Neural cell (in vitro differentiated cells): Measurements from ENCODE around the gene KXD1. TPM values are rescaled to one million over a fixed set of nuclear protein-coding genes. Genes with fewer than 3 reads are reported as not detected.

Experiments
- H2AFZ ChIP-seq: fragments of 200-600, 300-800 bp; sonication (generic), shearing (Covaris generic); 2 replicates; pipeline ENCODE4 v1.6.0; 2014; ENCODE audit warnings: low read depth, mild to moderate bottlenecking, antibody characterized with exemption, low read length, moderate library complexity
- H3F3A ChIP-seq: fragments of 200-600 bp; shearing (Covaris generic); 2 replicates; pipeline ENCODE4 v1.6.1; 2016; ENCODE audit warnings: mild to moderate bottlenecking, moderate library complexity, mixed read lengths, antibody characterized with exemption, low read length; ENCODE audit not compliant: insufficient read depth, poor library complexity, severe bottlenecking
- H3K27ac ChIP-seq: fragments of 200-600, 300-800 bp; sonication (generic), shearing (Covaris generic); 2 replicates; pipeline ENCODE4 v1.5.1; 2014; ENCODE audit warnings: mild to moderate bottlenecking, low read length, moderate library complexity
- H3K27me3 ChIP-seq: fragments of 300-800, 200-600 bp; sonication (generic), shearing (Covaris generic); 2 replicates; pipeline ENCODE4 v1.6.0; 2014; ENCODE audit warnings: mild to moderate bottlenecking, low read depth, low read length, moderate library complexity; ENCODE audit not compliant: insufficient read depth
- H3K36me3 ChIP-seq: fragments of 300-800, 200-600 bp; sonication (generic), shearing (Covaris generic); 2 replicates; pipeline ENCODE4 v1.5.1; 2014; ENCODE audit warnings: mild to moderate bottlenecking, antibody characterized with exemption, low read length, moderate library complexity; ENCODE audit not compliant: insufficient read depth
- H3K4me2 ChIP-seq: fragments of 300-800, 200-600 bp; sonication (generic), shearing (Covaris generic); 2 replicates; pipeline ENCODE4 v1.6.0; 2014; ENCODE audit warnings: mild to moderate bottlenecking, low read length
- H3K4me3 ChIP-seq: fragments of 300-800, 200-600 bp; sonication (generic), shearing (Covaris generic); 2 replicates; pipeline ENCODE4 v1.5.1; 2014; ENCODE audit warnings: mild to moderate bottlenecking, low read length, moderate library complexity
- H3K79me2 ChIP-seq: fragments of 200-600 bp; shearing (Covaris generic); replicated peaks from 2 replicates; pipeline ENCODE4 v1.6.0; 2014; ENCODE audit warnings: mild to moderate bottlenecking, low read length, moderate library complexity; ENCODE audit not compliant: insufficient read depth
- H3K9ac ChIP-seq: fragments of 300-800, 200-600 bp; sonication (generic), shearing (Covaris generic); 2 replicates; pipeline ENCODE4 v1.6.1; 2016; ENCODE audit warnings: mild to moderate bottlenecking, low read length, mixed read lengths
- H3K9me2 ChIP-seq: fragments of 200-600 bp; shearing (Covaris generic); 2 replicates; pipeline ENCODE4 v1.6.1; 2016; ENCODE audit warnings: mild to moderate bottlenecking, low read length, mixed read lengths; ENCODE audit not compliant: insufficient read depth
- H3K9me3 ChIP-seq: fragments of 200-600, 300-800 bp; sonication (generic), shearing (Covaris generic); 2 replicates; pipeline ENCODE4 v1.6.1; 2016; ENCODE audit warnings: mild to moderate bottlenecking, mixed run types, low read length, moderate library complexity, mixed read lengths
- H4K20me1 ChIP-seq: fragments of 200-600 bp; shearing (Covaris generic); 2 replicates; pipeline ENCODE4 v1.6.1; 2016; ENCODE audit warnings: mild to moderate bottlenecking, mixed run types; ENCODE audit not compliant: insufficient read depth
- CTCF ChIP-seq: fragments of 450-650 bp; IDR thresholded peaks from 2 replicates; pipeline ENCODE4 v1.5.1; 2014; ENCODE audit warnings: antibody characterized with exemption, mild to moderate bottlenecking, moderate library complexity; ENCODE audit not compliant: poor library complexity, severe bottlenecking
- EZH2 ChIP-seq: fragments of 200-600, 300-800 bp; shearing (Covaris generic), sonication (generic); IDR thresholded peaks from 2 replicates; pipeline ENCODE4 v1.6.1; 2014; ENCODE audit warnings: antibody characterized with exemption, low read length, borderline replicate concordance, mild to moderate bottlenecking; ENCODE audit not compliant: insufficient read depth, poor library complexity, severe bottlenecking
- MXI1 ChIP-seq: fragments of 450-650 bp; conservative IDR thresholded peaks from 2 replicates; pipeline ENCODE4 v1.6.1; 2014; ENCODE audit warnings: antibody characterized with exemption, mild to moderate bottlenecking; ENCODE audit not compliant: poor library complexity, severe bottlenecking
- POLR2AphosphoS5 ChIP-seq: IDR thresholded peaks from 2 replicates; pipeline ENCODE4 v1.6.1; 2012
- RAD21 ChIP-seq: fragments of 450-650 bp; conservative IDR thresholded peaks from 2 replicates; pipeline ENCODE4 v1.6.1; 2014; ENCODE audit warnings: antibody characterized with exemption, mild to moderate bottlenecking, moderate library complexity
- SMC3 ChIP-seq: fragments of 450-650 bp; conservative IDR thresholded peaks from 2 replicates; pipeline ENCODE4 v1.6.1; 2014; ENCODE audit warnings: antibody characterized with exemption, mild to moderate bottlenecking, moderate library complexity; ENCODE audit not compliant: poor library complexity
- TAF1 ChIP-seq: IDR thresholded peaks from 2 replicates; pipeline ENCODE4 v1.6.1; 2012; ENCODE audit warnings: low read depth
- polyA plus RNA-seq: library from polyadenylated mRNA; depleted of rRNA; stranded (reverse); fragments of >200 nt; gene quantifications from 2 replicates; pipeline ENCODE4 v1.2.3, GENCODE V29; 2014
- TF ChIP-seq, protein P1 (sequence below): IDR thresholded peaks from 2 replicates; pipeline ENCODE4 v1.6.1; 2012; ENCODE audit warnings: borderline replicate concordance

Gene KXD1
- polyA plus RNA-seq, 1 donor from 2014 or later: 55.8 TPM

GRCh38 chr19:18519962-18520847 lies 37.5 kb upstream of the KXD1 start:
- Histone ChIP-seq H3K79me2 (peaks cover 27% of the 10 kb centered on the region), H2AFZ (no peak overlapping the region)

GRCh38 chr19:18520848-18521691 lies 36.6 kb upstream of the KXD1 start:
- peak overlapping the region; percentile 78 for H3K27ac ChIP-seq
- no peaks in the 10 kb centered on the region for H3K36me3 ChIP-seq
- peaks cover 22% of the 10 kb centered on the region for H3K79me2 ChIP-seq
- H3K27me3 ChIP-seq: no peaks in the 10 kb centered on the region
- TF ChIP-seq TAF1 (no peak), SMC3 (no peak), CTCF (no peak), EZH2 (no peak), MXI1 (no peak), POLR2AphosphoS5 (no peak), RAD21 (no peak)
- TF ChIP-seq, protein P1, sequence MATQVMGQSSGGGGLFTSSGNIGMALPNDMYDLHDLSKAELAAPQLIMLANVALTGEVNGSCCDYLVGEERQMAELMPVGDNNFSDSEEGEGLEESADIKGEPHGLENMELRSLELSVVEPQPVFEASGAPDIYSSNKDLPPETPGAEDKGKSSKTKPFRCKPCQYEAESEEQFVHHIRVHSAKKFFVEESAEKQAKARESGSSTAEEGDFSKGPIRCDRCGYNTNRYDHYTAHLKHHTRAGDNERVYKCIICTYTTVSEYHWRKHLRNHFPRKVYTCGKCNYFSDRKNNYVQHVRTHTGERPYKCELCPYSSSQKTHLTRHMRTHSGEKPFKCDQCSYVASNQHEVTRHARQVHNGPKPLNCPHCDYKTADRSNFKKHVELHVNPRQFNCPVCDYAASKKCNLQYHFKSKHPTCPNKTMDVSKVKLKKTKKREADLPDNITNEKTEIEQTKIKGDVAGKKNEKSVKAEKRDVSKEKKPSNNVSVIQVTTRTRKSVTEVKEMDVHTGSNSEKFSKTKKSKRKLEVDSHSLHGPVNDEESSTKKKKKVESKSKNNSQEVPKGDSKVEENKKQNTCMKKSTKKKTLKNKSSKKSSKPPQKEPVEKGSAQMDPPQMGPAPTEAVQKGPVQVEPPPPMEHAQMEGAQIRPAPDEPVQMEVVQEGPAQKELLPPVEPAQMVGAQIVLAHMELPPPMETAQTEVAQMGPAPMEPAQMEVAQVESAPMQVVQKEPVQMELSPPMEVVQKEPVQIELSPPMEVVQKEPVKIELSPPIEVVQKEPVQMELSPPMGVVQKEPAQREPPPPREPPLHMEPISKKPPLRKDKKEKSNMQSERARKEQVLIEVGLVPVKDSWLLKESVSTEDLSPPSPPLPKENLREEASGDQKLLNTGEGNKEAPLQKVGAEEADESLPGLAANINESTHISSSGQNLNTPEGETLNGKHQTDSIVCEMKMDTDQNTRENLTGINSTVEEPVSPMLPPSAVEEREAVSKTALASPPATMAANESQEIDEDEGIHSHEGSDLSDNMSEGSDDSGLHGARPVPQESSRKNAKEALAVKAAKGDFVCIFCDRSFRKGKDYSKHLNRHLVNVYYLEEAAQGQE: no peak
- no peaks in the 10 kb centered on the region for H4K20me1 ChIP-seq
- no peaks in the 10 kb centered on the region for H3K9me3 ChIP-seq
- H3K4me3 ChIP-seq: peak overlapping the region; percentile 98
- peak overlapping the region; percentile 94 for H3K4me2 ChIP-seq
- H2AFZ ChIP-seq: no peak overlapping the region
- no peaks in the 10 kb centered on the region for H3F3A ChIP-seq
- peak overlapping the region; percentile 90 for H3K9ac ChIP-seq
- no peaks in the 10 kb centered on the region for H3K9me2 ChIP-seq

More at GRCh38 chr19:18519962-18520847, 37.5 kb upstream of the KXD1 start:
- no peaks in the 10 kb centered on the region for H3K36me3 ChIP-seq
- TF ChIP-seq EZH2: no peak
- TF ChIP-seq SMC3: peak; percentile 57
- TF ChIP-seq RAD21: peak; percentile 65
- peak; percentile 81 for TF ChIP-seq CTCF
- no peaks in the 10 kb centered on the region for H3K9me3 ChIP-seq
- H3K4me3 ChIP-seq: peak overlapping the region; percentile 98
- H4K20me1 ChIP-seq: no peaks in the 10 kb centered on the region
- H3K27ac ChIP-seq: no peak overlapping the region
- no peaks in the 10 kb centered on the region for H3F3A ChIP-seq
- no peaks in the 10 kb centered on the region for H3K9me2 ChIP-seq
- H3K9ac ChIP-seq: peak overlapping the region; percentile 90
- peak overlapping the region; percentile 94 for H3K4me2 ChIP-seq
- H3K27me3 ChIP-seq: no peaks in the 10 kb centered on the region
